Central memory CD8-positive, alpha-beta T cell (primary cell): ENCODE measurements around the gene FAM3A.
"Not testable (repeated sequence)": the region's sequence is repeated elsewhere in the genome, so short reads cannot be mapped to it uniquely, and the experiment has no call there.

Source experiments
- ATAC-seq: fragments of 150-1000 bp; cut with Tn5 transposase; replicated peaks from 2 replicates; pipeline ENCODE4 v1.10.0; 2022; ENCODE audit warnings: mild to moderate bottlenecking, moderate FRiP score, moderate number of reproducible peaks; ENCODE audit not compliant: poor library complexity, severe bottlenecking; ENCODE audit errors: extremely low read depth
- DNase-seq, 2 donors: peaks; one replicate each; pipeline ENCODE4 v3.0.0; 2021; ENCODE audit warnings: low spot score in 2 of 2
- H3K27ac Mint-ChIP-seq: one replicate; pipeline ENCODE4 v1.8.0; 2022; ENCODE audit warnings: low read depth, mild to moderate bottlenecking, moderate library complexity, mixed read lengths
- H3K27me3 Mint-ChIP-seq: one replicate; pipeline ENCODE4 v1.8.0; 2022; ENCODE audit warnings: mixed read lengths
- H3K36me3 Mint-ChIP-seq: one replicate; pipeline ENCODE4 v1.8.0; 2022; ENCODE audit warnings: mild to moderate bottlenecking, moderate library complexity, mixed read lengths; ENCODE audit not compliant: insufficient read depth
- H3K4me1 Mint-ChIP-seq: one replicate; pipeline ENCODE4 v1.8.0; 2022; ENCODE audit warnings: mixed read lengths
- H3K4me3 Mint-ChIP-seq: one replicate; pipeline ENCODE4 v1.8.0; 2022; ENCODE audit warnings: mild to moderate bottlenecking, moderate library complexity, mixed read lengths
- H3K9me3 Mint-ChIP-seq: one replicate; pipeline ENCODE4 v1.8.0; 2022; ENCODE audit warnings: mixed read lengths

Gene FAM3A, protein sequence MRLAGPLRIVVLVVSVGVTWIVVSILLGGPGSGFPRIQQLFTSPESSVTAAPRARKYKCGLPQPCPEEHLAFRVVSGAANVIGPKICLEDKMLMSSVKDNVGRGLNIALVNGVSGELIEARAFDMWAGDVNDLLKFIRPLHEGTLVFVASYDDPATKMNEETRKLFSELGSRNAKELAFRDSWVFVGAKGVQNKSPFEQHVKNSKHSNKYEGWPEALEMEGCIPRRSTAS

DNA sequence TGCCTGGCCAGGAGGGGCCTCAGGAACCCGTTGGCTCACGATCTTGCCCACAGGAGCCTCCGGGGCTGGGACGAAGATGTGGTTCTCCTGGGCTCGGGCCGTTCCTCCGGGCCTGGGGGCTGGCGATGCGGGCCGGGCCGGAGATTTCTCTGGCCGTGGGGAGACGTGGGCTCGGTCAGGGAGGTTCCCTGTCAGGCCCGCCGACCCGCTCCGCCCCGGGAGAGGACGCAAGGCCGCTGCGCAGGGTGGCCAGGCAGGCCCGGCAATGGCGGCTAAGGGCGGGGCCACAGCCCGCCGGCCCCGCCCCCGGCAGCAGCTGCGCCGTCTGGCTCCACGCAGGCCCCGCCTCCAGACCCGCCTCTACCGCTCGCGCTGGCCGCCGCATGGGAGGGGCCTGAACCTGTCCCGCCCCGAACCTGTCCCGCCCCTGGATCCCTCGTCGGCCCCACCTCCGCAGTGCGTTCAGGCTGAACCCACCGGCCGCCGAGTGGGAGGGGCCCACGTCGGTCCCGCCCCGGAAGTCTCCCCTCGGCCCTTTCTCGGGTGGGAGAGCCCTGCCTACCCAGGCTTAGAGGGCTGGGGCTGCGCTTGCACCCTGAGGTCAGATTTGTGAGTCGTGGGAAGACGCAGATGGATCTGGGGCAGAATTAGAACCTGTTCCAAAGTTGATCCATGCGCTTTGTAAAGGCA is at the start of gene FAM3A:
Gene FAM3A (minus strand): TSS at position 267 of the 690 bp plus-strand sequence. CDS start 460 bp downstream, outside the sequence.
- peaks cover 2% of the 10 kb centered on the region for H3K36me3 Mint-ChIP-seq
- H3K27ac Mint-ChIP-seq, result peak within 1 kb of the TSS; percentile 76
- ATAC-seq, result peak; percentile 93
- peak; percentile 69 to 84 for DNase-seq
- H3K9me3 Mint-ChIP-seq, result no peaks in the 10 kb centered on the region
- peaks cover 21% of the 10 kb centered on the region for H3K4me1 Mint-ChIP-seq
- H3K27me3 Mint-ChIP-seq, result no peaks in the 10 kb centered on the region
- H3K4me3 Mint-ChIP-seq, result peak within 1 kb of the TSS; percentile 78

DNA sequence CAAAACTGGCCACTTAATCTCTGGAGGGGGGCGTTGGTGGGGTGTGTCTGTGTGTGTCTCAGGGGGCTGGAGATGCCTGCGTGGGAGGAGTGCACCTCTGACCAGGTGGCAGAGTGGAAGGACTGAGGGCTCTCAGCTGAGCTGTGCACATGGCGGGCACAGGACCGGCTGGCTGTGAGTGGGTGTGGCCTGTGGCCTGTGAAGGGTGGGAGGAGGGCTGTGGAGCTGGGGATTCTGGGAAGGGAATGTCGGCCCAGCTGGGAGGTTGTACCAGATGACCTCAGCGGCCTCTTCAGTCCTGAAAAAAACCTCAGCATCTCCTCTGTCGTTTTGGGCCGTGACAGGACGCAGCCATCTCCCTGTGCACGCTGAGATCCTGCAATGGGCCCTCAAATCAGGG is 46.3 kb upstream of the FAM3A start:
- H3K4me3 Mint-ChIP-seq, H3K27me3 Mint-ChIP-seq, DNase-seq, H3K27ac Mint-ChIP-seq, H3K9me3 Mint-ChIP-seq, H3K36me3 Mint-ChIP-seq, ATAC-seq, H3K4me1 Mint-ChIP-seq: not testable (repeated sequence)

DNA sequence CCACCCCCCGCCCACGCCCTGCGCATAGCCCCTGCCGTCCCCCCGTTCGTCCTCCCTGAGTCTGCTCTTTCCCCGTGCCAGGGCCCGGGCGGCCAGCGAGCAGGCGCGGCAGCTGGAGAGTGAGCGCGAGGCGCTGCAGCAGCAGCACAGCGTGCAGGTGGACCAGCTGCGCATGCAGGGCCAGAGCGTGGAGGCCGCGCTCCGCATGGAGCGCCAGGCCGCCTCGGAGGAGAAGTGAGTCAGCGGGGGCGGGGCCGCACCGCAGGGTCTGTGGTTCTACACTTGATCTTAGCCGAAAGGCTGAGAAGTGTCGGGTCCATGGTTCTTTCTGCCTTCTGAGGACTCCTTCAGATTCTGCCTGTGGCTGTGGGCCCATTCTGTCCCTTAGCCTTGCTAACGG is 44.3 kb upstream of the FAM3A start:
- H3K36me3 Mint-ChIP-seq, DNase-seq, H3K4me3 Mint-ChIP-seq, ATAC-seq, H3K9me3 Mint-ChIP-seq, H3K4me1 Mint-ChIP-seq, H3K27ac Mint-ChIP-seq, H3K27me3 Mint-ChIP-seq: not testable (repeated sequence)

DNA sequence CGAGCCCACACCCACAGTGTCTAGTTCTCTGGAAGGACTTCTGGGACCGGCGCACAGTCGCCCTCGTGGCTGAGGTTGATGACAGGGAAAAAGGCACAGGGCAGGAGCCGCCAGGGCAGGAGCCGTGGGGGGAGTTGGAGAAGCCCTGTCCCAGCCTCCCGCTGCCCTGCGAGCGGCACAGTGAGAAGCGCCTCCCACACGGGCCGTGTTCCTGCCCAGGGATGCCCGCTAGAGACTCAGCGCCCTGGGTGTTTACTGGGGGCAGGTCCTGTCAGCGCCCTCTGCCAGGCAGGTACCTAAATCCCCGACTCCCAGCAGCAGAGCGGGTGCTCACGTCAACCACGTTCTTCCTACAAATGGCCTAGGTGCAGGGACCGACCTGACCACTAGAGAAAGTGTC is 42.9 kb upstream of the FAM3A start:
- DNase-seq, H3K4me3 Mint-ChIP-seq, H3K9me3 Mint-ChIP-seq, H3K27me3 Mint-ChIP-seq, ATAC-seq, H3K27ac Mint-ChIP-seq, H3K4me1 Mint-ChIP-seq: not testable (repeated sequence)
- peaks cover 10% of the 10 kb centered on the region for H3K36me3 Mint-ChIP-seq

DNA sequence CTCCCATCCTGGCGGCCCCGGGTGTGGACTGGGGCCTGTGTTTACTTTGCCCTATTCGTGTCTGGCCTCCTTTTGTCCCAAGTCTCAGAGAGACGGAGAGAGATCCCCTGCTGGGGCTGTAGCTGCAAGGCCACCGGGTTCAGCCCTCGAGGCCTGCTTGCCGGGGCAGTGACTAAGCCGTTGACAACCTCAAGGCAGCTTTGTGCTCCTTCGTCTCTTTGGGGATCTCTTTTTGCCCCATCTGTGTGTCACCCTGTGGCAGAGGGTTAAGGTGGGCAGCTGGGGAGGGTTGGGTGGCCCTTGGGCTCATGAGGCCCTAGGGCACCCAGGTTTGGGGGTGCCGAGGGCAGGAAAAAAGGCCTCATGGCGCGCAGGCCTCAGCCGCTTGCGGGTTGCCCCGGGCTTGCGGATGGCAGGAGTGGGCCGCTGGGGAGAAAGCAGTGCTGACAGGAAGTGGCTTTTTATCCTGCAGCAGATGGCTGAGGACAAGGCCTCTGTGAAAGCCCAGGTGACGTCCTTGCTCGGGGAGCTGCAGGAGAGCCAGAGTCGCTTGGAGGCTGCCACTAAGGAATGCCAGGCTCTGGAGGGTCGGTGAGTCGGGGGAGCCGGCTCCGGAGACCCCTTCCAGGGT is 42.1 kb upstream of the FAM3A start:
- ATAC-seq, result peak; percentile 71
- peaks cover 10% of the 10 kb centered on the region for H3K36me3 Mint-ChIP-seq
- H3K9me3 Mint-ChIP-seq, H3K4me1 Mint-ChIP-seq, H3K27me3 Mint-ChIP-seq, H3K27ac Mint-ChIP-seq, DNase-seq, H3K4me3 Mint-ChIP-seq: not testable (repeated sequence)

DNA sequence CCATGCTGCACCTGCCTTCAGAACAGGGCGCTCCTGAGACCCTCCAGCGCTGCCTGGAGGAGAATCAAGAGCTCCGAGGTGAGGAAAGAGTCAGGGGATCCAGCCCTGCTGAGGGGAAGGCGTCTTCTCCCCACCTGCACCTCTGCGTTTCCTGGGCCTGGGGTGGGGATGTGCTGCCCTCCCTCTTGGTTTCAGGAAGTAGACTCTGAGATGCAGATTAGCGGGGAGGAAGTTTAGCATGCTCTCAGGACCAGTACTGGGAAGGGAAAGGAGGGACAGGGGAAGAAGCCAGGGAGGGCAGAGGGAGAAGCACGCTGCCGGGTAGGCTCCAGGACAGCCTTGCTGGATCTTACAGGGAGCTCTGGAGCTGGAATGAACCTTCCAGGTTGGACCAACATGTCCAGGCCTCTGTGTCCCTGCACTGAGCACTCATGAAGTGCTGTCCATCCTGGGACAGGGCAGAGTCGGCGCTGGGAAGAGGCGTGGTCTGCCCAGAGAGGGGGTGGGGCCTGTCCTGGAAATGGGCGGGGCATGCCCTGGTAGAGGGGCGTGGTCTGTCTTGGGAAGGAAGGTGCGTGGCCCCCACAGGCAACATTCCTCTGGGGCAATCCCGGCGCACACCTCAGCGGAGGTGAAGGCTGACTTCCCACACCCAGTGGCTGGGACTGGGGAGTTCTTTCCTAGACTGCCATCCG is 36.2 kb upstream of the FAM3A start:
- H3K36me3 Mint-ChIP-seq, result peaks cover 28% of the 10 kb centered on the region
- H3K27me3 Mint-ChIP-seq, H3K4me3 Mint-ChIP-seq: not testable (repeated sequence)

DNA sequence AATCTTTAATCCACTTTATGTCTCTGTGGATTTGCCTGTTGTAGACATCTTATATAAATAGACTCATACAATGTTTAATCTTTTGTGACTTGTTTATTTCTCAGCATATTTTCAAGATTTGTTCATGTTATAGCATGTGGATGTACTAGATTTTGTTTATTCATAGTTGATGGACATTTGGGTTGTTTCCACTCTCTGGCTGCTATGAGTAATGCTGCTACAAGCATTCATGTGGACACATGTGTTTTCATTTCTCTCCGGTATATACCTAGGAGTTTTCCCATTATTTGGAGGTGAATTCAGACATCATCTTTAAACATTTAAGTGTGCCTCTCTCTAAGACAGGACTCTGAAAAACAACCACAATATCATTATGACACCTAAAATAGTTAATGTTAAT is 33.7 kb upstream of the FAM3A start:
- DNase-seq (no peak), ATAC-seq (no peak)
- Mint-ChIP-seq H3K27me3 (no peaks in the 10 kb centered on the region), H3K9me3 (no peaks in the 10 kb centered on the region), H3K4me1 (peaks cover 32% of the 10 kb centered on the region), H3K36me3 (peaks cover 29% of the 10 kb centered on the region), H3K4me3 (peak overlapping the region; percentile 95), H3K27ac (peak overlapping the region; percentile 47)

More for the DNA sequence above, 36.2 kb upstream of the FAM3A start:
- H3K27ac Mint-ChIP-seq, result peak overlapping the region; percentile 13
- H3K4me1 Mint-ChIP-seq, result peaks cover 32% of the 10 kb centered on the region
- H3K9me3 Mint-ChIP-seq, DNase-seq, ATAC-seq: not testable (repeated sequence)

DNA sequence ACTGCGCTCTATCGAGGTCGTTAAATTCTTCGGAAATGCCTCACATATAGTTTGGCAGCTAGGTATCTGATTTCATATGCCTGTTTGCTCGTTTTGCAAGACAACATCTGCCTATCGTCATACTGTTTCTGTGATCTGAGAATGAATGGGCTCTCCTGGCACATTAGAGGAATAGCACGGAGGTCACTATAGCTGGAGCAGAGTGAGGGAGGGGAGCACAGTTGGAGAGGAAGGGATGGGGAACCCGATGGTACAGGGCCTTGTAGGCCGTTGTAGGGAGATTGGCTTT is 31.9 kb upstream of the FAM3A start:
- ATAC-seq, result no peak
- Mint-ChIP-seq H3K4me3 (peak overlapping the region; percentile 95), H3K4me1 (peaks cover 34% of the 10 kb centered on the region), H3K27me3 (no peaks in the 10 kb centered on the region), H3K9me3 (no peaks in the 10 kb centered on the region), H3K36me3 (peaks cover 24% of the 10 kb centered on the region), H3K27ac (peak overlapping the region; percentile 93)
- DNase-seq, result no peak

DNA sequence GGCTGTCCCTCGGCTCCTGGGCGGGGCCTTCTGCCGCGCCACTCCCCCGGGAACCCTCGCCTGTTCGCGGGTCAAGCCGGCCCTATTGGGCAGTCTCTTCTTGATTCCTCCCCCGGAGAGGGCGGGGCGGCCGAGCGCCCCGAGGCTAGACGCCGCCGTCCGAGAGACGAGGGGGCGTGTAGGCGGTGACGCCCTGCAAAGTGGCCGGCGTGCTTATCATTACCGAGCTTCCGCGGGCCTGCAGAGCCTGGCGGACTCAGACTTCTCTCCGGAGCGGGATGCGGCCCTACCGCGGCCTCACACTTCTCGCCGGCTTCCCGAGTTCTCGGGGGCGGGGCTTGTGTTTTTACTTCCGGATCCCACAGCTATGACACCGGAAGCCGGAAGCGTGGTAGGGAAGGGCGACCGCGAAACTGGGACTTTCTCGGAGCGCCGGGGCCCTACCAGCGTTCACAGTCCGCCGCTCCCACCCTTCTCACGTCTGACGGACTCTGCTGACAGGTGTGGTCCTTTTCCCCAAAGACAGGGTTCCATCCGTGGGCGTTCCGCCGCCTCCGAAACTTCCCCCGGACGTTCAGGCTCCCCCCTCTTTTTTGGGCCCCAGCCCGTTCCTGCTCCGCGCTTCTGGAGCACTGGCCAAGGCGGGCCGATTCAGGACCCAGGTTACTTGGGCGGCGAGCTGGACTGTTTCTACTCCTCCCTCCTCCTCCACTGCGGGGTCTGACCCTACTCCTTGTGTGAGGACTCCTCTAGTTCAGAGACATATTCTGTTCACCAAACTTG is 31.4 kb upstream of the FAM3A start, which contains the start of gene IKBKG:
Gene IKBKG (plus strand): TSS at position 376 of the 783 bp plus-strand sequence. CDS start 4,383 bp downstream, outside the sequence.
- Mint-ChIP-seq H3K27me3 (no peaks in the 10 kb centered on the region), H3K4me1 (peaks cover 40% of the 10 kb centered on the region), H3K27ac (peak within 1 kb of the TSS; percentile 93), H3K9me3 (no peaks in the 10 kb centered on the region), H3K4me3 (peak within 1 kb of the TSS; percentile 95), H3K36me3 (peaks cover 27% of the 10 kb centered on the region)
- ATAC-seq (peak; percentile 73), DNase-seq (peak; percentile 76 to 87)

DNA sequence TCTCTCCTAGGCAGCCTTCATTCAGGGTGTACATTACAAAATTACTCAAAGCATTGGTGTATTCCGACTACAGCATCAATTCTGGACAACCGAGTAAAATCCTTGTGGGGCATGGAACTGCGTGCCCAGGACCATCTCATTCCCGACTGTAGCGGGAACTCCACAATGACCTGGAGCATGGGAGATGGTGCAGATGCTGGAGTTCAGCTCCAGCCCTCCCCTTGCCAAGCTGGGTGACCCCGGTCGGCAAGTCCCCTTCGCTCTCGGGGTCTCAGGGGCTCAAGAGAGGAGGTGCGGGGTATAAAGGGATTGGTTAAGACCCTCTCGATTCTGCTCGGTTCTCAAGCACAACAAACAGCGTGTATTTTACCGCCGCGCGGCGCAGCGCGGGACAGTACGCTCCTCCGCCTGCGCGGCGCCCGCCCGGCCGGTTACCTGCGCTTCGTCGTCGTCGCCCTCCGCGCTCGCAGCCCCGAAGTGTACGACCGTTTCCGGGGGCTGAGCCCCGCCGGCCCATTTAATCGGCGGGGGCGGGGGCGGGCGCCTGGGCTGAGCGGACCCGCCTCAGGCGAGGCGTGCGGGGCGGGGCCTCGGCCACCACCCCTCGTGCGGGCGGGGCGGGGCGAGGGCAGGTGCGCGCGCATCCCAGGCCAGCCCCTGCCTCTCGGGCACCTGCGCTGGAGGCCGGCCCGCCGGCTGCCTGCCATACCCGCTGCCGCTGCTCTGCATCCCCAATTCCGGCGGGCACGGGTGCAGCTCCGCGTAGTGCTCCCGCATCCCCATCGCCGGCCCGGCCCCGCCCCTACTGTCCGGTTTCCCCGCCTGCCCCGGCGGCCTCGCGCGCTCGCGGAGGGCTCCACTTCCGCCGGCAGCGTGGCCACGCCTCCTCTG is 30.6 kb upstream of the FAM3A start, which contains the start of gene G6PD:
Gene G6PD (minus strand): TSS at position 493 of the 891 bp plus-strand sequence. CDS start 691 bp downstream, outside the sequence.
- peak; percentile 52 for ATAC-seq
- H3K4me3 Mint-ChIP-seq, result peak within 1 kb of the TSS; percentile 95
- peaks cover 25% of the 10 kb centered on the region for H3K36me3 Mint-ChIP-seq
- H3K9me3 Mint-ChIP-seq, result no peaks in the 10 kb centered on the region
- H3K27ac Mint-ChIP-seq, result peak within 1 kb of the TSS; percentile 93
- peaks cover 38% of the 10 kb centered on the region for H3K4me1 Mint-ChIP-seq
- no peaks in the 10 kb centered on the region for H3K27me3 Mint-ChIP-seq
- DNase-seq, result peak in 1 of 2 donors; percentile 75

DNA sequence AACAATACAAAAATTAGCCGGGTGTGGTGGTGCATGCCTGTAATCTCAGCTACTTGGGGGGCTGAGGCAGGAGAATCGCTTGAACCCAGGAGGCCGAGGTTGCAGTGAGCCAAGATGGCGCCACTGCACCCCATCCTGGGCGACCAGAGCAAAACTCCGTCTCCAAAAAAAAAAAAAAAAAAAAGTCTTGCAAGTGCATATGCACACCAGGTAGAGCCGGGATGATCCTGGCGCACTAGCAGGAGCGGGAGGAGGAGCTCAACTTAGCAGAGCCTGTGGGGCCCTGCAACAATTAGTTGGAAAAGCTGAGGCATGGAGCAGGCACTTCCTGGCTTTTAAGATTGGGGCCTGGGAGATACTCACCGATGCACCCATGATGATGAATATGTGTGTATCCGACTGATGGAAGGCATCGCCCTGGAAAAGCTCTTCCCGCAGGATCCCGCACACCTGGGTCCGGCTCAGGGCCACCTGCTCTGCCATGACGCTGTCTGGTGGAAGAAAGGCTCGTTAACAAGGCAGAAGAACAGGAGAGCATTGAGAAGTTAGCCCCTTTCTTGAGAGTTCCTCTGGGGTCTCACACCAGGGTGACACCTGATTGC is 29.7 kb upstream of the FAM3A start:
- Mint-ChIP-seq H3K36me3 (peaks cover 24% of the 10 kb centered on the region), H3K4me3 (peak overlapping the region; percentile 95), H3K27ac (no peak overlapping the region), H3K4me1 (peaks cover 33% of the 10 kb centered on the region), H3K9me3 (no peaks in the 10 kb centered on the region), H3K27me3 (no peaks in the 10 kb centered on the region)
- DNase-seq (no peak), ATAC-seq (no peak)
